HepG2 (cell line): Measurements from ENCODE around the gene PRR19.

Experiments used
- CTCF ChIP-seq: sonication (generic); formaldehyde crosslinking; IDR thresholded peaks from 2 replicates; pipeline ENCODE4 v1.5.0; 2020; ENCODE audit warnings: mild to moderate bottlenecking, missing genetic modification reagents, moderate library complexity
- NBN ChIP-seq: fragments of 450-650 bp; conservative IDR thresholded peaks from 2 replicates; pipeline ENCODE4 v1.6.1; 2017
- POLR2A ChIP-seq, 2 experiments: IDR thresholded peaks; 2 replicates each; pipeline ENCODE4 v1.6.1; 2011; ENCODE audit warnings: low read depth in 2 of 2, low read length in 2 of 2, mild to moderate bottlenecking in 1 of 2, moderate library complexity in 1 of 2; ENCODE audit not compliant: insufficient read depth in 1 of 2
- SIN3A ChIP-seq: IDR thresholded peaks from 2 replicates; pipeline ENCODE4 v1.6.1; 2011; ENCODE audit warnings: low read depth, mild to moderate bottlenecking, control low read depth, low read length, borderline replicate concordance
- SOX5 ChIP-seq: IDR thresholded peaks from 2 replicates; pipeline ENCODE4 v1.6.1; 2016; ENCODE audit warnings: borderline replicate concordance
- ZMYM2 ChIP-seq: sonication (generic); formaldehyde crosslinking; IDR thresholded peaks from 2 replicates; pipeline ENCODE4 v1.8.0; 2022; ENCODE audit warnings: mild to moderate bottlenecking, missing genetic modification reagents
- ZNF564 ChIP-seq: sonication (generic); formaldehyde crosslinking; IDR thresholded peaks from 2 replicates; pipeline ENCODE4 v1.8.1; 2023; ENCODE audit warnings: mild to moderate bottlenecking, missing genetic modification reagents

GRCh38 chr19:42349378-42350107 is 47.6 kb downstream of the PRR19 start:
- TF ChIP-seq ZNF564 (CRISPR knock-in tag) (no peak), SIN3A (no peak), CTCF (no peak), NBN (no peak), POLR2A (IDR thresholded peaks at IDR 0.05; ENCODE audit: insufficient read depth in 1 of 2, low read depth in 2 of 2, low read length in 2 of 2) (no peak), SOX5 (CRISPR knock-in tag) (no peak), ZMYM2 (CRISPR knock-in tag) (no peak)
